Measurements from ENCODE around the gene USP15. TPM values are rescaled to one million over a fixed set of nuclear protein-coding genes. Genes with fewer than 3 reads are reported as not detected.

Gene USP15
- total RNA-seq, 1 experiment from 2014 or later = 35.3 TPM

GRCh38 chr12:62230652-62231051, 29.6 kb upstream of the USP15 start:
- Histone ChIP-seq H3K79me1 (ENCODE audit: insufficient read depth, low read depth, low read length, poor library complexity, severe bottlenecking) (no peaks in the 10 kb centered on the region), H4K91ac (ENCODE audit: insufficient read length, low read depth, low read length) (no peak overlapping the region), H3K27me3 (ENCODE audit: insufficient read depth, low read length) (no peaks in the 10 kb centered on the region), H2BK12ac (ENCODE audit: insufficient read length, low read depth, low read length) (no peak overlapping the region), H3K9ac (ENCODE audit: extremely low read depth, insufficient read length, low read length) (no peak overlapping the region), H2AFZ (ENCODE audit: low read length) (no peak overlapping the region), H3K18ac (ENCODE audit: insufficient read length, low read depth, low read length) (no peak overlapping the region), H3T11ph (ENCODE audit: low read length) (no peak overlapping the region), H3K23ac (ENCODE audit: insufficient read length, low read depth, low read length) (no peak overlapping the region), H4K5ac (ENCODE audit: insufficient read length, low read depth, low read length) (no peak overlapping the region), H3K4me2 (ENCODE audit: insufficient read depth, insufficient read length, low read length) (no peak overlapping the region), H2BK15ac (ENCODE audit: low read depth, low read length) (no peak overlapping the region), H2BK20ac (ENCODE audit: low read depth, low read length, poor library complexity, severe bottlenecking) (no peak overlapping the region), H3K79me2 (ENCODE audit: insufficient read depth, low read length) (no peaks in the 10 kb centered on the region), H3K4ac (ENCODE audit: low read depth, low read length) (no peak overlapping the region), H2BK120ac (ENCODE audit: low read depth, low read length, poor library complexity, severe bottlenecking) (no peak overlapping the region), H4K8ac (replicated peaks; ENCODE audit: insufficient read length, low read depth, low read length) (no peak overlapping the region), H3K14ac (ENCODE audit: insufficient read depth, low read length) (no peak overlapping the region), H3K23me2 (ENCODE audit: insufficient read length, low read depth, low read length, poor library complexity, severe bottlenecking) (no peaks in the 10 kb centered on the region), H4K20me1 (ENCODE audit: control insufficient read depth, insufficient read depth, insufficient read length) (no peaks in the 10 kb centered on the region), H3K9me3 (ENCODE audit: control insufficient read depth, low read depth, low read length) (no peaks in the 10 kb centered on the region), H3K27ac (ENCODE audit: insufficient read length, low read depth, low read length) (no peak overlapping the region), H3K4me1 (ENCODE audit: insufficient read depth, low read length) (no peaks in the 10 kb centered on the region), H2BK5ac (ENCODE audit: insufficient read length, low read length) (no peak overlapping the region), H3K56ac (ENCODE audit: insufficient read length, low read depth, low read length) (no peak overlapping the region), H2AK5ac (ENCODE audit: insufficient read length, low read length) (no peak overlapping the region)
- no CpG with 5 or more reads among the region's 2 CpGs for WGBS (ENCODE audit: extremely low coverage, insufficient read length, low lambda C conversion rate)
- Mint-ChIP-seq H3K4me3 (no peak overlapping the region), H3K27me3 (ENCODE audit: low read depth) (no peaks in the 10 kb centered on the region), H3K9me3 (no peaks in the 10 kb centered on the region), H3K36me3 (ENCODE audit: insufficient read depth in 1 of 3, low read depth in 3 of 3) (no peaks in the 10 kb centered on the region), H3K4me1 (no peaks in the 10 kb centered on the region), H3K27ac (no peak overlapping the region)
- DNase-seq = no peak
- no peak for TF ChIP-seq CTCF (conservative IDR thresholded peaks at IDR 0.05)
